Ovary (tissue), 3 donors: ENCODE data around the gene ATP2B3.

Experiments used
- CTCF ChIP-seq, 3 donors: fragments of 450-650 bp in 2 of 3; fragments of 200-600 bp in 1 of 3; IDR thresholded peaks; one replicate each; pipeline versions ENCODE4 v1.5.1 to v1.8.0; 2016 to 2022; ENCODE audit warnings: antibody characterized with exemption in 3 of 3, mild to moderate bottlenecking in 1 of 3
- EP300 ChIP-seq: sonication (generic); formaldehyde crosslinking; IDR thresholded peaks from one replicate; pipeline ENCODE4 v1.6.1; 2017; ENCODE audit warnings: antibody characterized with exemption
- donor health status: DM: no; HTN: no; CAD: no.

DNA sequence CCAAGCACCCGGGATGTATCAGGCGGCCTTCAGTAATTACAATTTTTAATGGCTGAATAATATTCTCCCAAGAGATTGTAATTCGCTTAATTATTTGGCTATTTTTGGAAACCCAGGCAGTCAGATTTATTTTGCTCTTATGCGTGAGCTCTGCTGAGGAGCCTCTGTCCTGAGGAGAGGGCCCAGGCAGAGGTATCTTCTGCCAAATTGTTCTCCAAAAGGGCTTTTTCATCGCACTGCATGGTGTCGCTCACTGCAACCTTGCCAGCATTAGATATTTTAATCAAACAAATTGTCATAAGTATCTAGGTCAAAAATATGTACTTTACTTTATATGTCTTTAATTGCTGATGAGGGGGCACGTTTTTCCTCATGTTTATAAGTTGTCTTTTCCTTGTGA is 5.8 kb downstream of the ATP2B3 start:
- TF ChIP-seq EP300, result no peak
- no peak for TF ChIP-seq CTCF (IDR thresholded peaks at IDR 0.05)
